Measurements from ENCODE around the gene KIF3C. TPM values are rescaled to one million over a fixed set of nuclear protein-coding genes. Genes with fewer than 3 reads are reported as not detected.

The KIF3C gene
- total RNA-seq, 2 experiments from 2014 or later, result 3.6 to 3.8 TPM

GRCh38 chr2:25877431-25878360 lies 104.6 kb downstream of the KIF3C start:
- ATAC-seq (peak; percentile 59), DNase-seq (peak; percentile 78)
- H3K27me3 Mint-ChIP-seq, result no peaks in the 10 kb centered on the region
- H3K36me3 Mint-ChIP-seq (ENCODE audit: low read depth), result peaks cover 13% of the 10 kb centered on the region
- peak overlapping the region; percentile 95 for H3K27ac Mint-ChIP-seq
- POLR2A ChIA-PET, result interaction anchor here (0.6 to 3.0 kb wide), 5 partner anchors 21 to 113 kb away, joined by 3 to 13 read pairs (median 3); no protein-coding TSS in a partner anchor
- H3K4me3 Mint-ChIP-seq, result peak overlapping the region; percentile 95
- CTCF ChIA-PET, result interaction anchor here (2.7 to 3.8 kb wide), 2 partner anchors 26 to 270 kb away, joined by 17 to 25 read pairs; no protein-coding TSS in a partner anchor
- no peak for TF ChIP-seq CTCF (IDR thresholded peaks at IDR 0.05)
- peaks cover 49% of the 10 kb centered on the region for H3K4me1 Mint-ChIP-seq (ENCODE audit: low read depth)
- intact Hi-C loops (cut with micrococcal nuclease), result no loop called here
- H3K9me3 Mint-ChIP-seq, result no peaks in the 10 kb centered on the region

Other genes starting within 250 kb of the KIF3C start
- gene ASXL2, start 104.0 kb downstream of the KIF3C start, total RNA-seq, result 10 to 100 TPM; 42.5 to 42.8 TPM
- gene RAB10, start 51.6 kb upstream of the KIF3C start, total RNA-seq, result 100 to 1,000 TPM in 1 of 2 experiments, 10 to 100 TPM in 1; 89.5 to 102 TPM
- gene GAREM2, start 190.6 kb upstream of the KIF3C start, total RNA-seq, result 1 to 10 TPM; 2.2 to 2.7 TPM

All from activated CD8-positive, alpha-beta T cell treated with anti-CD3 and anti-CD28 coated beads for 36 hours (primary cell).